MCF 10A (cell line): Measurements from ENCODE around the gene H1-8. TPM values are rescaled to one million over a fixed set of nuclear protein-coding genes. Genes with fewer than 3 reads are reported as not detected.

ENCODE experiments used
- BruUV-seq: library from RNA; stranded (reverse); fragments of 400-500 nt; replicated peaks from 2 replicates; lab custom pipeline; 2021; lab: Mats Ljungman, UMichigan
- CTCF ChIA-PET: fragments of 300-600 bp; sonication (Branson Sonifier 250); formaldehyde crosslinking; extraction: SDS; loops from one replicate; lab custom pipeline; 2021; ENCODE audit warnings: antibody characterized with exemption, inconsistent platforms; lab: Yijun Ruan, JAX
- POLR2A ChIA-PET: fragments of 300-600, 350-650 bp; sonication (Branson Sonifier 250); formaldehyde crosslinking; extraction: SDS; loops from one replicate; lab custom pipeline; 2020; ENCODE audit warnings: antibody characterized with exemption, inconsistent platforms; lab: Yijun Ruan, JAX
- DNase-seq: peaks from one replicate; pipeline ENCODE4 v3.0.0-alpha.2; 2018; ENCODE audit not compliant: unreplicated experiment
- H3K27ac Mint-ChIP-seq: one replicate; pipeline ENCODE4 v1.8.0; 2022; ENCODE audit warnings: mild to moderate bottlenecking, low read depth, mixed read lengths; ENCODE audit not compliant: unreplicated experiment
- H3K27me3 Mint-ChIP-seq: one replicate; pipeline ENCODE4 v1.8.0; 2022; ENCODE audit warnings: mixed read lengths; ENCODE audit not compliant: insufficient read depth, unreplicated experiment
- H3K36me3 Mint-ChIP-seq: one replicate; pipeline ENCODE4 v1.8.0; 2022; ENCODE audit warnings: mild to moderate bottlenecking, moderate library complexity, mixed read lengths; ENCODE audit not compliant: insufficient read depth, unreplicated experiment
- H3K4me1 Mint-ChIP-seq: one replicate; pipeline ENCODE4 v1.8.0; 2022; ENCODE audit warnings: mixed read lengths; ENCODE audit not compliant: insufficient read depth, unreplicated experiment
- H3K4me3 Mint-ChIP-seq: one replicate; pipeline ENCODE4 v1.8.0; 2022; ENCODE audit warnings: mild to moderate bottlenecking, moderate library complexity, mixed read lengths; ENCODE audit not compliant: unreplicated experiment
- H3K9me3 Mint-ChIP-seq: one replicate; pipeline ENCODE4 v1.8.0; 2022; ENCODE audit warnings: mixed read lengths; ENCODE audit not compliant: unreplicated experiment
- intact Hi-C: fragments of 100-400 bp; cut with micrococcal nuclease; formaldehyde crosslinking; loops from 2 replicates; pipeline ENCODE4 v1.14.1; 2022
- total RNA-seq: library from RNA; stranded (reverse); gene quantifications from 2 replicates; pipeline ENCODE4 v1.2.3, GENCODE V29; 2022
- TF ChIP-seq, protein P1 (sequence below): fragments of 200-600 bp; IDR thresholded peaks from one replicate; pipeline ENCODE4 v1.8.0; 2022; ENCODE audit warnings: antibody characterized with exemption, mild to moderate bottlenecking; ENCODE audit not compliant: unreplicated experiment

The H1-8 gene
- total RNA-seq, 1 experiment from 2014 or later = not detected

DNA sequence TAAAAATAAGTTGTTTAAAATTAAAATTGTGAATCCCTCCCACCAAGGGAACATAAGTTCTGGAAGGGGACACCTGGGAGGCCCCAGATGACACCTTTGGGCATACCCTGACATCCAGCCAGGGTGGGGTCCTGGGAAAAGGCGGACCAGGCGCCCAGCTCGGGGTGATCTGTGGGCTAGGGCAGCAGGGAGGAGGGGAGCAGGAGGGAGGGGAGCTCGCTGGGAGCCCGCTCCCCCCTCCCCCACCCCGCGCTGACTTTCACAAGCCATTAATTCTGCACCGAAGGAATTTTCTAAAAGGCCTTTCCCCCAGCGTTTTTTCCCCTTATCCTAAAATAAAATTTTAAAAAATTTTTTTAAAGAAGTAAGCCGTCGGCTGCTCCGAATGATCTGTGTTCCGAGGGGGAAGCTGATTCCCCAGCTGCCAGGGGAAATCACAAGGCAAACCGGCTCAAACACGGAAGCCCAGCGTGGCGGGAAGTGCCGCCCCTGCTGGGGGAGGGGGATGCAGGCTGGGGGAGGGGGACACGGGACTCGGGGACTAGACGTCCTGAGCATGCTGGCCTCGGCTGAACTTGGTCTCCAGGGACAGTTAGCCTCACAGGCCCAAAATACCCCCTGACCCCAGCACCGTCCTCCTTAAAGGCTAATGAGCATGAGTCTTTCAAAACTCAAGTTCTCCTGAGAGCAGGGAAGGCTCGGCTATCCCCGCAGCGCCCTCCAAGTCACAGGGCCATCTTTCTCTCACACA lies 49.6 kb downstream of the H1-8 start:
- Mint-ChIP-seq H3K9me3 (no peaks in the 10 kb centered on the region), H3K36me3 (no peaks in the 10 kb centered on the region), H3K4me3 (no peak overlapping the region), H3K27me3 (no peaks in the 10 kb centered on the region), H3K4me1 (no peaks in the 10 kb centered on the region), H3K27ac (no peak overlapping the region)
- CTCF ChIA-PET = interaction anchor here (0.9 to 1.3 kb wide), 2 partner anchors 12 to 102 kb away, joined by 5 read pairs; no protein-coding TSS in a partner anchor
- no TSS peak for BruUV-seq
- TF ChIP-seq, protein P1, sequence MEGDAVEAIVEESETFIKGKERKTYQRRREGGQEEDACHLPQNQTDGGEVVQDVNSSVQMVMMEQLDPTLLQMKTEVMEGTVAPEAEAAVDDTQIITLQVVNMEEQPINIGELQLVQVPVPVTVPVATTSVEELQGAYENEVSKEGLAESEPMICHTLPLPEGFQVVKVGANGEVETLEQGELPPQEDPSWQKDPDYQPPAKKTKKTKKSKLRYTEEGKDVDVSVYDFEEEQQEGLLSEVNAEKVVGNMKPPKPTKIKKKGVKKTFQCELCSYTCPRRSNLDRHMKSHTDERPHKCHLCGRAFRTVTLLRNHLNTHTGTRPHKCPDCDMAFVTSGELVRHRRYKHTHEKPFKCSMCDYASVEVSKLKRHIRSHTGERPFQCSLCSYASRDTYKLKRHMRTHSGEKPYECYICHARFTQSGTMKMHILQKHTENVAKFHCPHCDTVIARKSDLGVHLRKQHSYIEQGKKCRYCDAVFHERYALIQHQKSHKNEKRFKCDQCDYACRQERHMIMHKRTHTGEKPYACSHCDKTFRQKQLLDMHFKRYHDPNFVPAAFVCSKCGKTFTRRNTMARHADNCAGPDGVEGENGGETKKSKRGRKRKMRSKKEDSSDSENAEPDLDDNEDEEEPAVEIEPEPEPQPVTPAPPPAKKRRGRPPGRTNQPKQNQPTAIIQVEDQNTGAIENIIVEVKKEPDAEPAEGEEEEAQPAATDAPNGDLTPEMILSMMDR = no peak
- intact Hi-C loops = no loop called here
- DNase-seq = no peak
- POLR2A ChIA-PET = interaction anchor here (1.0 kb wide), 1 partner anchor 276 kb away, joined by 3 read pairs; no protein-coding TSS in a partner anchor

- Mint-ChIP-seq H3K36me3 (no peaks in the 10 kb centered on the region), H3K4me3 (no peak overlapping the region), H3K27ac (no peak overlapping the region), H3K27me3 (no peaks in the 10 kb centered on the region), H3K4me1 (no peaks in the 10 kb centered on the region), H3K9me3 (no peaks in the 10 kb centered on the region)
- ChIA-PET POLR2A (interaction anchor here (1.0 kb wide), 1 partner anchor 275 kb away, joined by 3 read pairs; no protein-coding TSS in a partner anchor), CTCF (interaction anchor here (0.9 kb wide), 1 partner anchor 12 kb away, joined by 5 read pairs; no protein-coding TSS in a partner anchor)
- BruUV-seq = no TSS peak
- TF ChIP-seq, protein P1 = no peak
- DNase-seq = no peak
- intact Hi-C loops = no loop called here
These were observed 50.2 kb downstream of the H1-8 start for GRCh38 chr3:129593230-129593594.

GRCh38 chr3:129593595-129594339 lies 50.8 kb downstream of the H1-8 start:
- H3K4me3 Mint-ChIP-seq = no peak overlapping the region
- H3K4me1 Mint-ChIP-seq = no peaks in the 10 kb centered on the region
- H3K27me3 Mint-ChIP-seq = no peaks in the 10 kb centered on the region
- ChIA-PET POLR2A (interaction anchor here (0.8 kb wide), 1 partner anchor 9 kb away, joined by 4 read pairs; no protein-coding TSS in a partner anchor), CTCF (interaction anchor here (0.9 kb wide), 1 partner anchor 13 kb away, joined by 5 read pairs; no protein-coding TSS in a partner anchor)
- H3K9me3 Mint-ChIP-seq = no peaks in the 10 kb centered on the region
- intact Hi-C loops = no loop called here
- no peaks in the 10 kb centered on the region for H3K36me3 Mint-ChIP-seq
- no TSS peak for BruUV-seq
- TF ChIP-seq, protein P1 = no peak
- no peak for DNase-seq
- H3K27ac Mint-ChIP-seq = no peak overlapping the region

- Mint-ChIP-seq H3K4me1 (no peaks in the 10 kb centered on the region), H3K27ac (no peak overlapping the region)
- CTCF ChIA-PET = interaction anchor here (0.8 kb wide), 1 partner anchor 93 kb away, joined by 3 read pairs; no protein-coding TSS in a partner anchor
These were observed 51.4 kb downstream of the H1-8 start for GRCh38 chr3:129594409-129594808.

More at GRCh38 chr3:129594409-129594808, 51.4 kb downstream of the H1-8 start:
- BruUV-seq = no TSS peak
- no peaks in the 10 kb centered on the region for H3K9me3 Mint-ChIP-seq
- H3K4me3 Mint-ChIP-seq = no peak overlapping the region
- POLR2A ChIA-PET = interaction anchor here (0.8 kb wide), 1 partner anchor 8 kb away, joined by 4 read pairs; no protein-coding TSS in a partner anchor
- no peaks in the 10 kb centered on the region for H3K27me3 Mint-ChIP-seq
- no peaks in the 10 kb centered on the region for H3K36me3 Mint-ChIP-seq
- intact Hi-C loops = no loop called here
- TF ChIP-seq, protein P1 = no peak
- no peak for DNase-seq
